T47D (cell line): ENCODE measurements around the gene ARID1B.

Experiments
- DNase-seq, 2 experiments: peaks; one replicate each; pipeline versions ENCODE4 v3.0.0 to v3.0.0-alpha.2; 2011 to 2012; ENCODE audit warnings: low read depth in 1 of 2, low spot score in 1 of 2
- JUND ChIP-seq: IDR thresholded peaks from 2 replicates; pipeline ENCODE4 v1.6.1; 2012; ENCODE audit warnings: low read depth
- in situ Hi-C: cut with HindIII; loops from 2 replicates; pipeline ENCODE4 v1.10.0; 2016; ENCODE audit warnings: low sequenced_read_pairs, low pct_unique_long_range_greater_than_20kb

Gene ARID1B

DNA sequence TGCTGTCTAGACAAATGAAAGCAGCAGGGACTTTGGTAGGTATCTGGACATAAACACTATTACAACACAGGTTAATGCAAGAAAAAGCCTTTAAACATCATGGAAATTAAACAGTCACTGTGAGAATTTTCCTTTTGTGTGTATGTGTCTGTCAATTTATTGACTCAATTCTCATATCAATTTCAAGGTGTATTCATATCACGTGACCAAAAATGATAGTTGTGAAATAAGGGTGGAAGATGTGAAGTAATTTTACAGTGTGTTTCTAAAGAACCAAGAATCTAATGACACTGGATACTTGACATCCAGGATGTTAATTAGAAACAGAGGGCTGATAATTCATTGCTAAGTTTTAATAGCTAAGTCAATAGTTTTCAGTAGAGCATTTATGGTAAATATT is 302.1 kb downstream of the ARID1B start:
- in situ Hi-C loops: no loop called here
- TF ChIP-seq JUND: no peak
- DNase-seq: no peak

GRCh38 chr6:157079771-157080170 is 302.6 kb downstream of the ARID1B start:
- no peak for DNase-seq
- TF ChIP-seq JUND: no peak

GRCh38 chr6:157080986-157081391 is 303.8 kb downstream of the ARID1B start:
- no peak for DNase-seq
- no peak for TF ChIP-seq JUND

More at GRCh38 chr6:157079771-157080170, 302.6 kb downstream of the ARID1B start:
- in situ Hi-C loops: no loop called here

GRCh38 chr6:157083343-157083742 is 306.2 kb downstream of the ARID1B start:
- no peak for TF ChIP-seq JUND
- DNase-seq: no peak
- in situ Hi-C loops: no loop called here

More at GRCh38 chr6:157080986-157081391, 303.8 kb downstream of the ARID1B start:
- in situ Hi-C loops: no loop called here

DNA sequence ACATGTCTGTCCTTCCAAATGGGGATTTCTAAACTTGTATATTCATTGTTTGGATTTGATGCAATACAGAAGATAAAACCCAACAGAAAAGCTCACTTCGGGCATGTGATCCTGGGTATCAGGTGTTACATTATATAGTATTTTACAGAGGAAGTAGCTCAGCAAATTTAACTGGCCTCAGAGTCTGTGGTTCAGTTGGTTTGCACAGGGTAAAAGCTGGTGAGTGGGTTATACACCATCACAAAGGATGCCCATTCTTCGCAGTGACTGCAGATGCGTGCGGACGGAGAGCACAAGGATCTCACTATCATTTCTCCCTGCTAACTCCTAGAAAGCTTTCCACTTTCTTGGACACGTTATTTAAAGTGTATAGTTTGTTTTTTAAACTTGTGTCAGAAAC is 309.5 kb downstream of the ARID1B start:
- no peak for DNase-seq
- in situ Hi-C loops: no loop called here
- TF ChIP-seq JUND: no peak

GRCh38 chr6:157087974-157088373 is 310.8 kb downstream of the ARID1B start:
- DNase-seq: no peak
- in situ Hi-C loops: no loop called here
- no peak for TF ChIP-seq JUND

GRCh38 chr6:157088841-157089240 is 311.7 kb downstream of the ARID1B start:
- TF ChIP-seq JUND: no peak
- no peak for DNase-seq
- in situ Hi-C loops: no loop called here

DNA sequence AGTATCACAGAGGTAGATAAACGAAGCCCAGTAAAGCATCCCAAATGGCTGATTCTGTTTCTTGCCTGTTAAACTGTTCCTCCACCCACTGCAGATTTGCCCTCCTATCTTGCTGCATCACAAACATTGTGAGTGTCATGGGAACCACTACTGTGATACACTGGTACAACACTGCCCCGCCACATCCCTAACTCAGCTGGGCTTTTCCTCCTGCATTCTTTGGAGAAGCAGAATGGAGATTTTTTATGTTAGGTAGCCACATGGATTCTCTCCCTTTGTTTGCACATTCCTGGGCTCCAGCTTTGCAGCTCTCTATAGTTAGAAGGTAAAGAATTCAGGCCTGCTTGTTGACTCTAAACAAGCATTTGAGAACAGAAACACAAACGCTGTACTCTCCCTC is 312.1 kb downstream of the ARID1B start:
- in situ Hi-C loops: no loop called here
- TF ChIP-seq JUND: no peak
- peak in 1 of 2 experiments; percentile 43 for DNase-seq

DNA sequence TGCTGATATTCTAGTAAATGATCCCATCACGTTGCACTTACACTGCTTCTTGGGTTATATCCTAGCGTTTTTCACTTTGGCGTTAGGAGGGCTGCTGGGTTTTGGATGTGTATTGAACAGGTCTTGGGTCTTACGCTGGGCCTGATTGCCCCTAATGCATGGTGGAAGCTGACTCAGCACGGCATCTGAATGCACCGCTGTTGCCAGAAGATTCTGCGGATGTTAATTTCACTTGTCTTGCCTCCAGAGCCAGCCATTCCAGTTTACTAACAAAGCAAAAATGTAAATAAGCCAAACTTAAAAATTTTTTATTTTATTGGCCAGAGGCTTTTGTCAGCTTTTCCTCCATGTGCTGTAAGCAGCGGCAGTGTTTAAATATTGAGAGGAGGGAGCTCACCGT is 312.7 kb downstream of the ARID1B start:
- no peak for DNase-seq
- no peak for TF ChIP-seq JUND
- in situ Hi-C loops: no loop called here

- no peak for DNase-seq
- no peak for TF ChIP-seq JUND
- in situ Hi-C loops: no loop called here
These were observed 313.6 kb downstream of the ARID1B start for GRCh38 chr6:157090736-157091135.

DNA sequence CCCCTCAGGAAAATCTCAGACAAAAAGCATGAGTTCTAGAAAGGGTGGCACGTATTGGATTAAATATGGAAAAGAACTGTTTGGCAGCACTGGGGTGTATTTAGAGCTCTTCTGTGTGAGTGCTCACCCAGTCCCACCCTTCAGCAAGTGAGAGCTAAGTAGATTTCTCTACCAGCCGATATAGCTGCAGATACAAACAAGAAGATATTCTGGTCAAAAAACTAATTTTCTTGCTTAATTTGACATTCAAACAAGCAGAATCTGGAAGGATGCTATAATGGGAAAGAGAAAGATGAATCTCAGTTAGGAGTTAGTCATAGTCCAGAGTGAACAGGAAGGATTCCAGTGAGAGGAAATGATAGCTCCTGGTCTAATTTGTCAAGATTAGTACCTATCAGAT is 314.1 kb downstream of the ARID1B start:
- in situ Hi-C loops: no loop called here
- no peak for DNase-seq

GRCh38 chr6:157091856-157092460 is 314.8 kb downstream of the ARID1B start:
- no peak for TF ChIP-seq JUND
- in situ Hi-C loops: no loop called here
- no peak for DNase-seq

More for the DNA sequence above, 314.1 kb downstream of the ARID1B start:
- TF ChIP-seq JUND: no peak

GRCh38 chr6:157092736-157093135 is 315.6 kb downstream of the ARID1B start:
- in situ Hi-C loops: no loop called here
- no peak for DNase-seq
- TF ChIP-seq JUND: no peak

DNA sequence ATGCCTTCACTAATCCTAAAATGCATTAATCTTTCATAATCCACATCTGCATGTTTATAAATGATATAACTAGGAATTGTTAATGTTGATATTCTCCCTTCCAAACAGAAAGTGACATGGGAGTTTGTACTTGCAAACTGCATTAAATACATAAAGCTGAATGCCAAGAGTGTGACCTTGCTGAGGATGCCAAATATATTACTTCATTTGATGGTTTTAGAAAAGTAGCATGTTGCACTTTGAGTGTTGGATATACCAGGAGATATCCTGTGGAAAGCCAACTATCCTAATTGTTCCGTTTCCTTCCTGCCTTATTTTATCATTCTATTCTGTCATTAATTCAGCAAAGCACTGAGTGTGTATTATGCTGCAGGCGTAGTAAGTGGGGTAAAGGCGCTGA is 316.4 kb downstream of the ARID1B start:
- no peak for TF ChIP-seq JUND
- in situ Hi-C loops: no loop called here
- DNase-seq: no peak

DNA sequence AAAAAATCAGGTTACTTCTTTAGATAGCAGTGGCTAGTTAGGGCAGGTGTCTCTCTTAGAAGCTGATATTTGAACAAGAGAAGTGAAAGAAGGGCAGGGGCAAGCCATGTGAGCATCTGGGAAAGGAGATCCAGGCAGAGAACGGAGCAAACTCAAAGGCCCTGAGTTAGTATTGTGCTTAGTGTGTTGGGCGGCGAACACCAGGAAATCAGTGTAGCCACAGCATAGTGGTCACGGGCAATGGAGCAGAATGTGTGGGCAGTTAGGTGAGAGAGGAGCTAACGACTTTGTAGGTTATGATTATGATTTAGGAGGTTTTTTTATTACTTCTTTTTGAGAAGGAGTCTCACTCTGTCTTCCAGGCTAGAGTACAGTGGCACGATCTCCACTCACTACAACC is 316.9 kb downstream of the ARID1B start:
- TF ChIP-seq JUND: no peak
- in situ Hi-C loops: no loop called here
- DNase-seq: no peak
